RWPE1 (cell line): ENCODE results near the gene ROR2.

Source experiments
- CTCF ChIA-PET: fragments of 350-600 bp; sonication (Branson Sonifier 250); formaldehyde crosslinking; extraction: SDS; loops from one replicate; lab custom pipeline; 2021; lab: Yijun Ruan, JAX
- POLR2A ChIA-PET: fragments of 400-600 bp; formaldehyde crosslinking; extraction: SDS; loops from one replicate; lab custom pipeline; 2020; ENCODE audit warnings: antibody characterized with exemption; ENCODE audit not compliant: low non-redundant PET; lab: Yijun Ruan, JAX
- DNase-seq: peaks from one replicate; pipeline ENCODE4 v3.0.0; 2012; ENCODE audit warnings: low spot score
- H3K27ac ChIP-seq: fragments of 450-650 bp; 2 replicates; pipeline ENCODE4 v1.5.1; 2017
- TF ChIP-seq, protein P1 (sequence below): fragments of 450-650 bp; conservative IDR thresholded peaks from 2 replicates; pipeline ENCODE4 v1.5.1; 2017; ENCODE audit warnings: low read depth, mild to moderate bottlenecking

ROR2 gene

DNA sequence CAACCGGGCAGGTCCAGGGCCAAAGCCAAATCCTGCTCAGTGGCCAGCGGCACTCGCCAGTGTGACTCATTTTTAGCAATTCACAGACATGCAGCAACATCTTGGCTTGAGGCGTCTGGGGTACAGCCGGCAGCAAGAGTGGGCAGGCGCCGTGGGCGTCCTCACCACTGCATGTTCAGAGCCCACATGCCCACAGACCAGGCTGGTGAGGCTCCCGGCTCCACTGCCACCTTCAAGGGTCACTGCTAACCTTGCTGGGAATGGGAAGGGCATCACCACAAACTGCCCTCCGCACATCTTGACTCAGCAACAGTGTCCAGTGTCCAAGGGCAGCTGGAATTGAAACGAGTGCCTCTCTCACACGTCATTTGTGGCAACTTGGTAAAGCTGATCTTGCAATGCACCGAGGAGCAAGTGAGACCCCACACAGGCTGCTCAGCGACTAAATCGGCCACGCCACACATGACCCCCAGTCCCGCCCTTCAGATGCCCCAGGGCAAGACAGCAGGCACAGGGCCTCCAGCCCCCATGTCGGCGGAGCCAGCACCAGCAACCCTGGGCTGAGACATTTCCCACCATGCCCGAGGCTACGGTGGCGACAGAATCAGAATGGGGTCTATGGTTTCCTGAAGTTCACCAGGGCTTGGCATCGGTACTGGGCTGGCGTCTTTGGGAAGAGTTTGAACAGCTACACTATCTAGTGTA lies 140.3 kb downstream of the ROR2 start:
- H3K27ac ChIP-seq, result no peak overlapping the region
- ChIA-PET POLR2A (no interaction called here), CTCF (interaction anchor here (0.6 kb wide), 1 partner anchor 14 kb away, joined by 3 read pairs; no protein-coding TSS in a partner anchor)
- TF ChIP-seq, protein P1, sequence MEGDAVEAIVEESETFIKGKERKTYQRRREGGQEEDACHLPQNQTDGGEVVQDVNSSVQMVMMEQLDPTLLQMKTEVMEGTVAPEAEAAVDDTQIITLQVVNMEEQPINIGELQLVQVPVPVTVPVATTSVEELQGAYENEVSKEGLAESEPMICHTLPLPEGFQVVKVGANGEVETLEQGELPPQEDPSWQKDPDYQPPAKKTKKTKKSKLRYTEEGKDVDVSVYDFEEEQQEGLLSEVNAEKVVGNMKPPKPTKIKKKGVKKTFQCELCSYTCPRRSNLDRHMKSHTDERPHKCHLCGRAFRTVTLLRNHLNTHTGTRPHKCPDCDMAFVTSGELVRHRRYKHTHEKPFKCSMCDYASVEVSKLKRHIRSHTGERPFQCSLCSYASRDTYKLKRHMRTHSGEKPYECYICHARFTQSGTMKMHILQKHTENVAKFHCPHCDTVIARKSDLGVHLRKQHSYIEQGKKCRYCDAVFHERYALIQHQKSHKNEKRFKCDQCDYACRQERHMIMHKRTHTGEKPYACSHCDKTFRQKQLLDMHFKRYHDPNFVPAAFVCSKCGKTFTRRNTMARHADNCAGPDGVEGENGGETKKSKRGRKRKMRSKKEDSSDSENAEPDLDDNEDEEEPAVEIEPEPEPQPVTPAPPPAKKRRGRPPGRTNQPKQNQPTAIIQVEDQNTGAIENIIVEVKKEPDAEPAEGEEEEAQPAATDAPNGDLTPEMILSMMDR, result no peak
- DNase-seq, result peak; percentile 45

DNA sequence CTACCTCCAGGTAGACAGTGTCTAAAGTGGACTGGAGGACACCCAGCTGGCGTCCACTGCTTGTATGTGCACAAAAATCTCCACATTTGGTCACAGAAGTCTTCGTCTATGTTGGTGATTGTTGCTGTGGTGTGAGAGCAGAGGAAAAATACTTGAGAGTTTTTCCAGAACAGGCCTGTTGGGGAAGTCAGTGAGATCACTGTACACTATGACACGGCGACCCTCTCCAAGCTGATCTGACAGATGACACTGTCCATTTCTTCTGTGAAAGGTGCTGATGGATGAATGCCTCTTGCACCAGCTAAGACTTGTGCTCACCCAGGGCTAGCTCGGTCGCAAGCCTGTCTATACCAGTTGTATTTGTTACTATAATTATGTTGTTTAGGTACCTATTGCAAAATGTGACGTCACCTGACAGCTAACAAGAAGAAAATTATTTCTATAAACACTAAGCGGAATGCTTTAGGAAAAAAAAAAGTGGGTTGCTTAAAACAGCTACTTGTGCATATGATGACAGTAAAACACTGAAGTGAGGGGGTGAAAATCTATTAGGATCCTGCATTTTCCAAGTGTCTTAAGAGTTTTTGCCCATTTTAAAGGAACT lies 142.3 kb downstream of the ROR2 start:
- no peak overlapping the region for H3K27ac ChIP-seq
- ChIA-PET CTCF (no interaction called here), POLR2A (no interaction called here)
- no peak for DNase-seq
- TF ChIP-seq, protein P1, result no peak

DNA sequence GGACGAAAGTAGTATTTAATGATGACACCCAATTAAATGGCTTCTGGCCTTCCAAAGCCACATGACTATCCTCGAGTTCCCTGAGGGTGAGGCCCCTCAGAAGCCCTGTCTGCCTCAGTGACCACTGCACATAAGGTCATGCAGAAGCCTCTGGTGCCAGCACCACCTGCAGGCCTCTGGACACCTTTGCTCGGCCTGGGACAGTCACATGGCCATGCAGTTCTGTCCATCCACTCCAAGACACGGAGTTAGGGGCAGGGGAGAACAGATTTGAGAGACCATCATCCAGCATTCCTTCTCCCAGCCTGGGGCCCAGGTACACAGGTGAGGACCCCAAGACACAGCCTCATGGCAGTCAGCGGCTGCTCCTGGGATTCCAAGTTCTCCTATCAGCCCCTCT lies 145.0 kb downstream of the ROR2 start:
- CTCF ChIA-PET, result interaction anchor here (0.6 kb wide), 1 partner anchor 38 kb away, joined by 4 read pairs; no protein-coding TSS in a partner anchor
- H3K27ac ChIP-seq, result no peak overlapping the region
- POLR2A ChIA-PET, result no interaction called here
- no peak for DNase-seq
- TF ChIP-seq, protein P1, result no peak

DNA sequence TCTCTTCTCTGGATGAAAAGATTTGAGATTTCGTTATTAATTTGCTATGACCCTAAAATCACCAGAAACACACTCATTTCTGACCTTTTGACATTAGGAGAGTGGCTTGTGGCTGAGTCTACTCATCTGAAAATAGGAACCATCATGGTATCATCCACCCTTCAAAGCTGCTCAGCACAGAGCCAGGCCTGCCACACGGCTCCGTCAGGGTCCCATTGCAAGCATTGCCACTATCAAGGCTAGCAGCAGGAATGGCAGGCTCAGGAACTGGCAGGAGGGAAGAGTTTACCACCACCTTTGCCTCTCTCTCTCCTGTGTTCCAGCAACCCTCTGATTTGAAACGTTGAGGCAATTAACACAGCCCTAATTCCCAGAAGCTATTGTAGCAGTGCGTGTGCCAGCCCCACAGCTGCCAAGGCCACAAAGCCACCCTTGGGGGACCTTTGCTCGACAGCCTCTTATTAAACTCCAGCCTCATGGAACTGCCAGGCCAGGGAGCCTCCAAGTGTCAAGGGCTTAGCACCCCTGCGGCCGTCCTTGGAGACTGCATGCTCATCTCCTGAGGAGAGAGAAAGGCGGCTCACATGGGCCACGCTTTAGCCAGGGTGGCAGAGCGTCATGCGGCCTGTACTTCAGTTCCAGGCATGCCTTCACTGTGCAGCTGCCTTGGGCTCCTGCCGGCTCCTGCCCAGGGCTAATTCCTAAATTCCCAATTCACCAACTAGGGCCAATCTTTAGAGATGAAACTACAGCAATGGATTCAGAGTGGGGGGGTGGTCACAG lies 145.9 kb downstream of the ROR2 start:
- H3K27ac ChIP-seq, result no peak overlapping the region
- DNase-seq, result no peak
- POLR2A ChIA-PET, result no interaction called here

DNA sequence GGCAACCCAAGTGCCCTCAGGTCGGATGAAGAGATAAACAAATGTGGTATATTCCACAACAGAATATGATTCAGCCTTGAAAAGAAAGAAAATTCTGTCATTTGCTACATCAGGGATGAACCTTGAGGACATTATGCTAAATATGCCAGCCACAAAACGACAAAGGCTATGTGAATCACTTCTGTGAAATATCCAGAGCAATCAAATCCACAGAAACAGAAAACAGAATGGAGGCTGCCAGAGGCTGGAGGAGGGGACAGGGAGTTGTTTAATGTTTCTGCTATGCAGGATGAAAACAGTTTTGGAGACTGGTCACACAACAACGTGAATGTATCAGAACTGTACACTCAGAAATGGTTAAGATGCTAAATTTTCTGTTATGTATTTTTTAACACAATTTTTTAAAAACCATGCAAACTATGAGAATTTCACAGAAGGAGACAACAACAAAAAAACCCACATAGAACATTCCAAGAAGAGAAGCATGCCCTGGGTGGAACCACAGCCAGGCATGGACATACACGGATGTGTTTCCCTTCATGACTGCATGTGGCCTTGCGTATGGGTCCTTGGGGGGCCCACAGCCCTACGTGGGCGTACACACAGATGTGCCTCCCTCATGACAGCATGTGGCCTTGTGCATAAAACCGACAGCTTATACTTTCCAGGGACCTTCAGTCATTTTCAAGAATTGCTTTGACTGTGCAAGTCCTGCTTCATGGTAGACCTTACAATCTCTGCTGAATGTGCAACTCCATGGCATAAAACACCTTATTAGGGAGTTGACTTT lies 146.7 kb downstream of the ROR2 start:
- DNase-seq, result no peak
- POLR2A ChIA-PET, result no interaction called here
- no peak overlapping the region for H3K27ac ChIP-seq
- TF ChIP-seq, protein P1, result no peak
- CTCF ChIA-PET, result no interaction called here

More for the DNA sequence above, 145.9 kb downstream of the ROR2 start:
- CTCF ChIA-PET, result no interaction called here
- TF ChIP-seq, protein P1, result no peak
